Nephron (organoid): ENCODE results near the gene DDX1.

ENCODE experiments used
- H3K27ac Mint-ChIP-seq, 3 experiments: 2 replicates each; pipeline ENCODE4 v1.8.0; 2020; ENCODE audit warnings: mixed read lengths in 3 of 3, mild to moderate bottlenecking in 2 of 3, moderate library complexity in 1 of 3
- H3K27me3 Mint-ChIP-seq: 2 replicates; pipeline ENCODE4 v1.8.0; 2021; ENCODE audit warnings: low read depth, mild to moderate bottlenecking, moderate library complexity, mixed read lengths
- H3K36me3 Mint-ChIP-seq: 2 replicates; pipeline ENCODE4 v1.8.0; 2020; ENCODE audit warnings: low read depth, mixed read lengths
- H3K4me1 Mint-ChIP-seq: 2 replicates; pipeline ENCODE4 v1.8.0; 2020; ENCODE audit warnings: mixed read lengths
- H3K4me3 Mint-ChIP-seq, 3 experiments: 2 replicates each; pipeline ENCODE4 v1.8.0; 2020; ENCODE audit warnings: mild to moderate bottlenecking in 3 of 3, mixed read lengths in 3 of 3, moderate library complexity in 2 of 3
- H3K9me3 Mint-ChIP-seq: 2 replicates; pipeline ENCODE4 v1.8.0; 2020; ENCODE audit warnings: mixed read lengths
- CTCF ChIP-seq, 3 experiments: fragments of 200-600 bp; sonication (generic); IDR thresholded peaks; one replicate each; pipeline ENCODE4 v1.5.0; 2021; ENCODE audit warnings: antibody characterized with exemption in 3 of 3; ENCODE audit not compliant: unreplicated experiment in 3 of 3

DDX1 gene

GRCh38 chr2:15602393-15602792, 10.7 kb downstream of the DDX1 start:
- no peak for TF ChIP-seq CTCF (IDR thresholded peaks at IDR 0.05; ENCODE audit: unreplicated experiment in 3 of 3)
- no peak overlapping the region for H3K4me3 Mint-ChIP-seq
- no peaks in the 10 kb centered on the region for H3K27me3 Mint-ChIP-seq

GRCh38 chr2:15603044-15603765, 11.5 kb downstream of the DDX1 start:
- Mint-ChIP-seq H3K4me1 (no peaks in the 10 kb centered on the region), H3K9me3 (no peaks in the 10 kb centered on the region), H3K27ac (no peak overlapping the region), H3K36me3 (peaks cover 85% of the 10 kb centered on the region), H3K27me3 (no peaks in the 10 kb centered on the region), H3K4me3 (no peak overlapping the region)
- no peak for TF ChIP-seq CTCF (IDR thresholded peaks at IDR 0.05; ENCODE audit: unreplicated experiment in 3 of 3)

More at GRCh38 chr2:15602393-15602792, 10.7 kb downstream of the DDX1 start:
- Mint-ChIP-seq H3K36me3 (peaks cover 83% of the 10 kb centered on the region), H3K9me3 (no peaks in the 10 kb centered on the region), H3K27ac (no peak overlapping the region), H3K4me1 (no peaks in the 10 kb centered on the region)

- Mint-ChIP-seq H3K4me1 (no peaks in the 10 kb centered on the region), H3K9me3 (no peaks in the 10 kb centered on the region), H3K36me3 (peaks cover 81% of the 10 kb centered on the region), H3K27me3 (no peaks in the 10 kb centered on the region), H3K27ac (no peak overlapping the region), H3K4me3 (no peak overlapping the region)
- TF ChIP-seq CTCF (IDR thresholded peaks at IDR 0.05; ENCODE audit: unreplicated experiment in 3 of 3): no peak
Observed at GRCh38 chr2:15603948-15604347, 12.3 kb downstream of the DDX1 start.

- Mint-ChIP-seq H3K36me3 (peaks cover 92% of the 10 kb centered on the region), H3K9me3 (peaks cover 6% of the 10 kb centered on the region), H3K27ac (no peak overlapping the region), H3K27me3 (no peaks in the 10 kb centered on the region), H3K4me1 (no peaks in the 10 kb centered on the region), H3K4me3 (no peak overlapping the region)
- no peak for TF ChIP-seq CTCF (IDR thresholded peaks at IDR 0.05; ENCODE audit: unreplicated experiment in 3 of 3)
Observed at GRCh38 chr2:15605721-15606120, 14.1 kb downstream of the DDX1 start.

- Mint-ChIP-seq H3K27ac (no peak overlapping the region), H3K4me1 (no peaks in the 10 kb centered on the region), H3K36me3 (peaks cover 82% of the 10 kb centered on the region), H3K9me3 (peaks cover 6% of the 10 kb centered on the region), H3K27me3 (no peaks in the 10 kb centered on the region), H3K4me3 (no peak overlapping the region)
- TF ChIP-seq CTCF (IDR thresholded peaks at IDR 0.05; ENCODE audit: unreplicated experiment in 3 of 3): no peak
Observed at GRCh38 chr2:15606481-15607441, 15.1 kb downstream of the DDX1 start.
